ENCODE measurements around the gene MEI1.

DNA sequence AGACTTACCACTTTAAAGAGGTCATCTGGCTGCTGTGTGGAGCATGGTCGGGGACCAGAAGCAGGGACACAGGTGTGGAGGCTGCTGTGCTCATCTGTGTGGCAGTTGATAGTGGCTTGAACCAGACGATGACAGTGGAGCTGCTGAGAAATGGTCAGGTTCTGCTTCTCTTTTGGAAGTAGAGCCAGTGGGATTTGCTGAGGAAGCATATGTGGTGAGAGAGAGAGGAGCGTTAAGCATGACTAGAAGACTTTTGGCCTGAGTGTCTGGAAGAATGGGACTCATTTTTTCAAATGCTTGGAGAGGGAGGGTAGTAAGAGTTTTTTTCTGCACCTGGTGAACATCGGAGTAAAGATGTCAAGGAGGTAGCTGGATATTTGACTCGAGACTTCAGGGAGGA lies 121.1 kb downstream of the MEI1 start:
- TF ChIP-seq, protein P1, sequence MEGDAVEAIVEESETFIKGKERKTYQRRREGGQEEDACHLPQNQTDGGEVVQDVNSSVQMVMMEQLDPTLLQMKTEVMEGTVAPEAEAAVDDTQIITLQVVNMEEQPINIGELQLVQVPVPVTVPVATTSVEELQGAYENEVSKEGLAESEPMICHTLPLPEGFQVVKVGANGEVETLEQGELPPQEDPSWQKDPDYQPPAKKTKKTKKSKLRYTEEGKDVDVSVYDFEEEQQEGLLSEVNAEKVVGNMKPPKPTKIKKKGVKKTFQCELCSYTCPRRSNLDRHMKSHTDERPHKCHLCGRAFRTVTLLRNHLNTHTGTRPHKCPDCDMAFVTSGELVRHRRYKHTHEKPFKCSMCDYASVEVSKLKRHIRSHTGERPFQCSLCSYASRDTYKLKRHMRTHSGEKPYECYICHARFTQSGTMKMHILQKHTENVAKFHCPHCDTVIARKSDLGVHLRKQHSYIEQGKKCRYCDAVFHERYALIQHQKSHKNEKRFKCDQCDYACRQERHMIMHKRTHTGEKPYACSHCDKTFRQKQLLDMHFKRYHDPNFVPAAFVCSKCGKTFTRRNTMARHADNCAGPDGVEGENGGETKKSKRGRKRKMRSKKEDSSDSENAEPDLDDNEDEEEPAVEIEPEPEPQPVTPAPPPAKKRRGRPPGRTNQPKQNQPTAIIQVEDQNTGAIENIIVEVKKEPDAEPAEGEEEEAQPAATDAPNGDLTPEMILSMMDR (IDR thresholded peaks at IDR 0.05 in 4 of 5, conservative IDR thresholded peaks at IDR 0.05 in 1 of 5): no peak
- no peak for TF ChIP-seq POLR2A (IDR thresholded peaks at IDR 0.05)

Data from gastrocnemius medialis (tissue), 4 donors.